Chondrocyte (in vitro differentiated cells): ENCODE results near the gene CHMP4B. TPM values are rescaled to one million over a fixed set of nuclear protein-coding genes. Genes with fewer than 3 reads are reported as not detected.

Source experiments
- DNase-seq: peaks from one replicate; pipeline ENCODE4 v3.0.0; 2021; ENCODE audit warnings: mixed read lengths, low spot score
- H3K27ac Mint-ChIP-seq: one replicate; pipeline ENCODE4 v1.8.0; 2021; ENCODE audit warnings: mild to moderate bottlenecking, moderate library complexity, mixed read lengths; ENCODE audit not compliant: unreplicated experiment
- H3K27me3 Mint-ChIP-seq: 2 replicates; pipeline ENCODE4 v1.8.0; 2021; ENCODE audit warnings: low read depth, mixed read lengths
- H3K36me3 Mint-ChIP-seq: 2 replicates; pipeline ENCODE4 v1.8.0; 2021; ENCODE audit warnings: low read depth, mixed read lengths
- H3K4me1 Mint-ChIP-seq: 2 replicates; pipeline ENCODE4 v1.8.0; 2021; ENCODE audit warnings: low read depth, mild to moderate bottlenecking, mixed read lengths
- H3K4me3 Mint-ChIP-seq: one replicate; pipeline ENCODE4 v1.8.0; 2021; ENCODE audit warnings: mild to moderate bottlenecking, moderate library complexity, mixed read lengths; ENCODE audit not compliant: unreplicated experiment
- H3K9me3 Mint-ChIP-seq: 2 replicates; pipeline ENCODE4 v1.8.0; 2021; ENCODE audit warnings: low read depth, mixed read lengths
- total RNA-seq: library from RNA; stranded (reverse); gene quantifications from 3 replicates; pipeline ENCODE4 v1.2.1, GENCODE V29; 2021
- TF ChIP-seq, protein P1 (sequence below): fragments of 200-600 bp; sonication (generic); IDR thresholded peaks from 2 replicates; pipeline ENCODE4 v1.5.0; 2021; ENCODE audit warnings: antibody characterized with exemption, mild to moderate bottlenecking, moderate library complexity

CHMP4B gene
- total RNA-seq, 1 donor from 2014 or later = 122 TPM

DNA sequence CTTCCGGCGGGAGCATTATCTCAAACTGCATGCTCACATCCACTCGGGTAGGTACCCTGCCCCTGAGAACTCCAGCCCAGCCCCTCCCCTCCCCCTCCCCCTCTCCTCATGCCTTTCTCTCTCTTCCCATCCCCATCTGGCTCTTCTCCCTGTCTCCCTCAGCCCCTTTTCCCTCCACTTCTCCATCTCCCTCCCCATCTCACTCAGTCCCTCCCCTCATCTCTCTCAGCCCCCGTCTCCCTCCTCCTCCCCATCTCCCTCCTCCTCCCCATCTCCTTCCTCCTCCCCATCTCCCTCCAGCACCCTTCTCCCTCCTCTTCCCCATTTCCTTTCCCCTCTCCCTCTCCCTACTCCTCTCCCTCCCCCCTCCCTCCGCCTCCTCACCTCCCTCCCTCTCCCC, 27.3 kb upstream of the CHMP4B start:
- DNase-seq = no peak
- Mint-ChIP-seq H3K9me3 (no peaks in the 10 kb centered on the region), H3K27me3 (no peaks in the 10 kb centered on the region), H3K27ac (no peak overlapping the region), H3K4me3 (no peak overlapping the region), H3K4me1 (peaks cover 6% of the 10 kb centered on the region), H3K36me3 (peaks cover 3% of the 10 kb centered on the region)
- TF ChIP-seq, protein P1, sequence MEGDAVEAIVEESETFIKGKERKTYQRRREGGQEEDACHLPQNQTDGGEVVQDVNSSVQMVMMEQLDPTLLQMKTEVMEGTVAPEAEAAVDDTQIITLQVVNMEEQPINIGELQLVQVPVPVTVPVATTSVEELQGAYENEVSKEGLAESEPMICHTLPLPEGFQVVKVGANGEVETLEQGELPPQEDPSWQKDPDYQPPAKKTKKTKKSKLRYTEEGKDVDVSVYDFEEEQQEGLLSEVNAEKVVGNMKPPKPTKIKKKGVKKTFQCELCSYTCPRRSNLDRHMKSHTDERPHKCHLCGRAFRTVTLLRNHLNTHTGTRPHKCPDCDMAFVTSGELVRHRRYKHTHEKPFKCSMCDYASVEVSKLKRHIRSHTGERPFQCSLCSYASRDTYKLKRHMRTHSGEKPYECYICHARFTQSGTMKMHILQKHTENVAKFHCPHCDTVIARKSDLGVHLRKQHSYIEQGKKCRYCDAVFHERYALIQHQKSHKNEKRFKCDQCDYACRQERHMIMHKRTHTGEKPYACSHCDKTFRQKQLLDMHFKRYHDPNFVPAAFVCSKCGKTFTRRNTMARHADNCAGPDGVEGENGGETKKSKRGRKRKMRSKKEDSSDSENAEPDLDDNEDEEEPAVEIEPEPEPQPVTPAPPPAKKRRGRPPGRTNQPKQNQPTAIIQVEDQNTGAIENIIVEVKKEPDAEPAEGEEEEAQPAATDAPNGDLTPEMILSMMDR = no peak

GRCh38 chr20:33784225-33784624, 26.9 kb upstream of the CHMP4B start:
- DNase-seq = no peak
- TF ChIP-seq, protein P1 = no peak
- Mint-ChIP-seq H3K9me3 (no peaks in the 10 kb centered on the region), H3K36me3 (peaks cover 3% of the 10 kb centered on the region), H3K27me3 (no peaks in the 10 kb centered on the region), H3K4me3 (no peak overlapping the region), H3K4me1 (peaks cover 10% of the 10 kb centered on the region), H3K27ac (no peak overlapping the region)

GRCh38 chr20:33785503-33785902, 25.6 kb upstream of the CHMP4B start:
- no peaks in the 10 kb centered on the region for H3K9me3 Mint-ChIP-seq
- H3K27me3 Mint-ChIP-seq = no peaks in the 10 kb centered on the region
- TF ChIP-seq, protein P1 = no peak
- peaks cover 2% of the 10 kb centered on the region for H3K36me3 Mint-ChIP-seq
- H3K4me1 Mint-ChIP-seq = peaks cover 22% of the 10 kb centered on the region
- H3K4me3 Mint-ChIP-seq = no peak overlapping the region
- H3K27ac Mint-ChIP-seq = no peak overlapping the region
- DNase-seq = no peak

DNA sequence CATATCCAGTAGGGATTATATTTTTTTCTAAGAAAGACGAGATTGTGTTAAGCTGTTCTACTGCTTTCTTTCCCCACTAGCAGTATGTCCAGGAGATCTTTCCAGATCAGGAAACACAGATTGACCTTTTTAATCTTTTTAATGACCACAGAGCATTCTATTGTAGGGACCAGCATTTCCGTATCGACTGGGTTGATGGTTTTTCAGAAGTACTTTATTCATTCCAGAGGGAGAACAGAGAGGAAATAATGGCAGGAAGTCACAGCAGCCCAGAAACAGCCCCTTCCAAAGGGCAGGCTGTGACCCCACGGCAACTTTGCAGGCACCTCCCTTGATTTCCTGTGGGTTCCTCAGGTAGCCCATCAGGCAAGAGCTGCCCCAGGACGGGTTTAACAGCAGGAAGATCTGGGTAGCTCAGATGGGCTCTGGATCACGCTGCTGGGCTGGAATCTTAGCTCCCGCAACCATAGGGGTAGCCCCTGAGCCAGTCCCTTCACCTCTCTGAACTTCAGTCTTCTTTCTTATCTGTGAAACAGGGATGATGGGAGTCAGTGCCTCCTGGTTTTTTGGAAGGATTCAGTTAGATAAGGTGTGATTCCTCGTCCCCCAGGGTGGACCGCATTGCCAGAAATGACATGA, 23.8 kb upstream of the CHMP4B start:
- peaks cover 23% of the 10 kb centered on the region for H3K4me1 Mint-ChIP-seq
- no peak overlapping the region for H3K27ac Mint-ChIP-seq
- no peaks in the 10 kb centered on the region for H3K9me3 Mint-ChIP-seq
- no peak overlapping the region for H3K4me3 Mint-ChIP-seq
- DNase-seq = no peak
- H3K36me3 Mint-ChIP-seq = peaks cover 3% of the 10 kb centered on the region
- no peaks in the 10 kb centered on the region for H3K27me3 Mint-ChIP-seq
- TF ChIP-seq, protein P1 = no peak

- Mint-ChIP-seq H3K27me3 (no peaks in the 10 kb centered on the region), H3K27ac (peak overlapping the region; percentile 98), H3K9me3 (no peaks in the 10 kb centered on the region), H3K36me3 (peaks cover 3% of the 10 kb centered on the region), H3K4me3 (no peak overlapping the region), H3K4me1 (peaks cover 29% of the 10 kb centered on the region)
- TF ChIP-seq, protein P1 = no peak
- DNase-seq = no peak
These were observed 22.6 kb upstream of the CHMP4B start for GRCh38 chr20:33788351-33789049.
